Measurements from ENCODE around the gene ZNF839. TPM values are rescaled to one million over a fixed set of nuclear protein-coding genes. Genes with fewer than 3 reads are reported as not detected.
"Not testable (repeated sequence)": the region's sequence is repeated elsewhere in the genome, so short reads cannot be mapped to it uniquely, and the experiment has no call there.

Gene ZNF839
- total RNA-seq, 2 donors from 2014 or later, result 8.2 to 11.2 TPM

DNA sequence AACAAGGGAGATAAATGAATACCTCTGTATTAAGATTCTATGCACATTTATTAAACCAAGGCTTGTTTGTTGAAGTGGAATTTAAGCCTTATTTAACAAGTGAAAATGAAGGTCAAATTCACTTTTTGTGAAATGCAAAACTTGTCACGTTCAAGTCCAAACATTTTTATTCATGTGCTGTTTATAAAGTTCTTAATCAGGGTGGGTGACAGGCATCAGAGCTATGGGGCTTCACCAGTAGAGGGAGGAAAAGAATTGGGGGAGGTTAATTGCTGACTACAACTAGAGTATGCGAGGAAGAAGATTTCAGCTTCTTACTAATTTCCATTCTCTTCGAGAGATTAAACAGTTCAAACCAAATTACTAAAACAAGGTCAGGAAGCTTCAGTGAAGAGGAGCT lies 24.3 kb upstream of the ZNF839 start:
- H3K9me3 Mint-ChIP-seq, result no peaks in the 10 kb centered on the region
- H3K4me3 Mint-ChIP-seq, result no peak overlapping the region
- ATAC-seq (replicated peaks), result no peak
- no peak overlapping the region for H3K27ac Mint-ChIP-seq
- H3K27me3 Mint-ChIP-seq, result no peaks in the 10 kb centered on the region
- no peaks in the 10 kb centered on the region for H3K4me1 Mint-ChIP-seq
- no peaks in the 10 kb centered on the region for H3K36me3 Mint-ChIP-seq (ENCODE audit: low read depth)

DNA sequence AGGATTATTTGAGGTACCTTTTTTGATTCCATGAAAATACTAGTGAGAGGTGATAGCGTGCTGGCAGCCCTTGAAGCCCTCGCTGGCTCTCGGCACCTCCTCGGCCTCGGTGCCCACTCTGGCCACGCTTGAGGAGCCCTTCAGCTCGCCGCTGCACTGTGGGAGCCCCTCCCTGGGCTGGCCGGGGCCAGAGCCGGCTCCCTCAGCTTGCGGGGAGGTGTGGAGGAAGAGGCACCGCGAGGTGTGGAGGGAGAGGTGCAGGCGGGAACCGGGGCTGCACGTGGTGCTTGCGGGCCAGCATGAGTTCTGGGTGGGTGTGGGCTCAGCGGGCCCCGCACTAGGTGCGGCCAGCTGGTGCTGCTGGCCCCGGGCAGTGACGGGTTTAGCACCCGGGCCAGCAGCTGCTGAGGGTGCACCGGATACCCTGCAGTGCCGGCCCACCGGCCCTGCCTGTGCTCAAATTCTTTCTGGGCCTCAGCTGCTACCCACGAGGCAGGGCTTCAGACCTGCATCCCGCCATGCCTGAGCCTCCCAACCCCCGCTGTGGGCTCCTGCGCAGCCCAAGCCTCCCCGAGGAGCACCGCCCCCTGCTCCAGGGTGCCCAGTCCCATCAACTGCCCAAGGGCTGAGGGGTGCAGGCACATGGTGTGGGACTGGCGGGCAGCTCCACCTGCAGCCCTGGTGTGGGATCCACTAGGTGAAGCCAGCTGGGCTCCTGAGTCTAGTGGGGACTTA lies 21.9 kb upstream of the ZNF839 start:
- Mint-ChIP-seq H3K4me3 (no peak overlapping the region), H3K4me1 (no peaks in the 10 kb centered on the region), H3K9me3 (no peaks in the 10 kb centered on the region), H3K36me3 (ENCODE audit: low read depth) (no peaks in the 10 kb centered on the region), H3K27me3 (no peaks in the 10 kb centered on the region), H3K27ac (no peak overlapping the region)
- no peak for ATAC-seq (replicated peaks)

DNA sequence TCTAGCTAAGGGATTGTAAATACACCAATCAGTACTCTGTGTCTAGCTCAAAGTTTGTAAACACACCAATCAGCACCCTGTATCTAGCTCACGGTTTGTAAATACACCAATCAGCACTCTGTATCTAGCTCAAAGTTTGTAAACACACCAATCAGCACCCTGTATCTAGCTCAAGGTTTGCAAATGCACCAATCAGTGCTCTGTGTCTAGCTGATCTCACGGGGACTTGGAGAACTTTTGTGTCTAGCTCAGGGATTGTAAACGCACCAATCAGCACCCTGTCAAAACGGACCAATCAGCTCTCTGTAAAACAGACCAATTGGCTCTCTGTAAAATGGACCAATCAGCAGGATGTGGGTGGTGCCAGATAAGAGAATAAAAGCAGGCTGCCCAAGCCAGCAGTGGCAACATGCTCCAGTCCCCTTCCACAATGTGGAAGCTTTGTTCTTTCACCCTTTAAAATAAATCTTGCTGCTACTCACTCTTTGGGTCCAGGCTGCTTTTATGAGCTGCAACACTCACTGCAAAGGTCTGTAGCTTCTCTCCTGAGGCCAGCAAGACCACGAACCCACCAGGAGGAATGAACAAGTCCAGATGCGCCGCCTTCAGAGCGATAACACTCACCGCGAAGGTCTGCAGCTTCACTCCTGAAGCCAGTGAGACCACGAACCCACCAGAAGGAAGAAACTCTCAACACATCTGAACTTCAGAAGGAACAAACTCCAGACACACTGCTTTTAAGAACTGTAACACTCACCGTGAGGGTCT lies 21.1 kb upstream of the ZNF839 start:
- not testable (repeated sequence) for H3K27me3 Mint-ChIP-seq; H3K9me3 Mint-ChIP-seq; H3K4me1 Mint-ChIP-seq; H3K27ac Mint-ChIP-seq; ATAC-seq (replicated peaks); H3K36me3 Mint-ChIP-seq (ENCODE audit: low read depth); H3K4me3 Mint-ChIP-seq

GRCh38 chr14:102303664-102304063 lies 15.9 kb upstream of the ZNF839 start:
- Mint-ChIP-seq H3K27ac (peak overlapping the region; percentile 56), H3K4me3 (peak overlapping the region; percentile 42), H3K27me3 (no peaks in the 10 kb centered on the region), H3K4me1 (peaks cover 6% of the 10 kb centered on the region), H3K9me3 (no peaks in the 10 kb centered on the region), H3K36me3 (ENCODE audit: low read depth) (peaks cover 6% of the 10 kb centered on the region)
- ATAC-seq (replicated peaks), result no peak

- H3K4me1 Mint-ChIP-seq, result peaks cover 6% of the 10 kb centered on the region
- ATAC-seq (replicated peaks), result peak; percentile 99
- peak within 1 kb of the TSS; percentile 100 for H3K27ac Mint-ChIP-seq
- peak within 1 kb of the TSS; percentile 95 for H3K4me3 Mint-ChIP-seq
- H3K27me3 Mint-ChIP-seq, result no peaks in the 10 kb centered on the region
- peaks cover 6% of the 10 kb centered on the region for H3K36me3 Mint-ChIP-seq (ENCODE audit: low read depth)
- H3K9me3 Mint-ChIP-seq, result no peaks in the 10 kb centered on the region
These were observed 14.7 kb upstream of the ZNF839 start, which contains the start of gene MOK for GRCh38 chr14:102304611-102305506. Gene MOK, minus strand, starts transcription at chr14:102305164. Its CDS starts 196 bp downstream, at chr14:102304968.

DNA sequence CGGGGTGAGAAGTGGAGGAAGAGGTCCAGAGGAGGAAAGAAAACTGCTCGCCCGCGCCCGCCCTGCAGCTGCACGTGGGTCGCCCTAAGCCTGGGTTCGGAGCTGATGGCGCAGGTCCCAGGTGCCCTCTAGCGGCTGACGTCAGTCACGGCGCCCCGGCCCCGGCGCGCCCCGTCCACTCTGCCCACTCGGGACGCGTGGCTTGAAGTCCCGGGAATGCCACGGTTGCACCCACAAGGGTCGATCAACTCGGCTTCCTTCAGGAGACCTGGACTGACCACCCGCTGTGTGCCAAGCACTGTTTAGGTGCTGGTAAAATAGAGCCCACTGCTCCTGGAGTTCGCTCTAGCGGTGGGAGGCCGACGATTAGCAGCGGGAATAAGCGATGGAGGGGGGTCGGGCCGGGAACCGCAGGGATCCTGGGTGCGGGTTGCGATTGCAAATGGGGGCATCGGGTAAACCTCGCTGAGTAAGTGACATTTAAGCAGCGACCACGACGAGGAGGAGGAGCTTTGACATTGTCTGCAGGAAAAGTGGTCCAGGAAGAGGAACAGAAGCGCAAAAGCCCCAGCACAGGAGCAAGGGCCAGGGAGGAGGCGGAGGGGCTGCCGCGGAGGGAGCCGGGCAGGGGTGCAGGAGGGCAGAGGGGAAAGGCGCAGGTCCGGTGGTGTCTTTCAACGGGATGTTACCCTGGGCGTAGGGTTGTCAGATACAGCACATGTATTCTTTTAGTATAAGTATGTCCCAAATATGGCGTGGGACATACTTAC lies 5.1 kb upstream of the ZNF839 start:
- Mint-ChIP-seq H3K4me1 (peaks cover 25% of the 10 kb centered on the region), H3K4me3 (peak overlapping the region; percentile 99)

GRCh38 chr14:102315121-102315520 lies 4.4 kb upstream of the ZNF839 start:
- Mint-ChIP-seq H3K27ac (no peak overlapping the region), H3K9me3 (no peaks in the 10 kb centered on the region)

More for the DNA sequence above, 5.1 kb upstream of the ZNF839 start:
- H3K27ac Mint-ChIP-seq, result peak overlapping the region; percentile 73
- no peaks in the 10 kb centered on the region for H3K27me3 Mint-ChIP-seq
- no peaks in the 10 kb centered on the region for H3K9me3 Mint-ChIP-seq
- peaks cover 17% of the 10 kb centered on the region for H3K36me3 Mint-ChIP-seq (ENCODE audit: low read depth)
- ATAC-seq (replicated peaks), result peak; percentile 66

DNA sequence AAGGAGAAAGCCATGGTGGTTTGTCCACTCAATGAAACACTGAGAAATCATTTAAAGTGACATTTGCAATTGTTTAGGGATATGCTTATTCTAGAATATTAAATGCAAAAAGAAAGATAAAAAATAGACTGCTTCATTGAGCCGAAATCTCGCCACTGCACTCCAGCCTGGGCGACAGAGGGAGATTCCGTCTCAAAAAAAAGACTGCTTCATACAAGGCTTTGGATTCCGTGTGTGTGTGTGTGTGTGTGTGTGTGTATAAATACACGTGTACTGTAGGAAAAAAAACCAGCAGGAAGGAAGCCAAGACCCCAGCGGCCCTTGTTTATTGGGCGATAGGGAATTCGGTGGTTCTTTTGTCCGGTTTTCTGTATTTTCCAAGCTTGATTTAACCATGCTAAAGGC lies 3.2 kb upstream of the ZNF839 start:
- H3K27me3 Mint-ChIP-seq, result no peaks in the 10 kb centered on the region
- H3K27ac Mint-ChIP-seq, result peak overlapping the region; percentile 100
- H3K4me3 Mint-ChIP-seq, result peak overlapping the region; percentile 99
- H3K36me3 Mint-ChIP-seq (ENCODE audit: low read depth), result peaks cover 17% of the 10 kb centered on the region
- no peaks in the 10 kb centered on the region for H3K9me3 Mint-ChIP-seq
- H3K4me1 Mint-ChIP-seq, result peaks cover 25% of the 10 kb centered on the region
- ATAC-seq (replicated peaks), result no peak

More at GRCh38 chr14:102315121-102315520, 4.4 kb upstream of the ZNF839 start:
- no peaks in the 10 kb centered on the region for H3K27me3 Mint-ChIP-seq
- peaks cover 25% of the 10 kb centered on the region for H3K4me1 Mint-ChIP-seq
- peaks cover 17% of the 10 kb centered on the region for H3K36me3 Mint-ChIP-seq (ENCODE audit: low read depth)
- peak overlapping the region; percentile 99 for H3K4me3 Mint-ChIP-seq
- ATAC-seq (replicated peaks), result no peak

DNA sequence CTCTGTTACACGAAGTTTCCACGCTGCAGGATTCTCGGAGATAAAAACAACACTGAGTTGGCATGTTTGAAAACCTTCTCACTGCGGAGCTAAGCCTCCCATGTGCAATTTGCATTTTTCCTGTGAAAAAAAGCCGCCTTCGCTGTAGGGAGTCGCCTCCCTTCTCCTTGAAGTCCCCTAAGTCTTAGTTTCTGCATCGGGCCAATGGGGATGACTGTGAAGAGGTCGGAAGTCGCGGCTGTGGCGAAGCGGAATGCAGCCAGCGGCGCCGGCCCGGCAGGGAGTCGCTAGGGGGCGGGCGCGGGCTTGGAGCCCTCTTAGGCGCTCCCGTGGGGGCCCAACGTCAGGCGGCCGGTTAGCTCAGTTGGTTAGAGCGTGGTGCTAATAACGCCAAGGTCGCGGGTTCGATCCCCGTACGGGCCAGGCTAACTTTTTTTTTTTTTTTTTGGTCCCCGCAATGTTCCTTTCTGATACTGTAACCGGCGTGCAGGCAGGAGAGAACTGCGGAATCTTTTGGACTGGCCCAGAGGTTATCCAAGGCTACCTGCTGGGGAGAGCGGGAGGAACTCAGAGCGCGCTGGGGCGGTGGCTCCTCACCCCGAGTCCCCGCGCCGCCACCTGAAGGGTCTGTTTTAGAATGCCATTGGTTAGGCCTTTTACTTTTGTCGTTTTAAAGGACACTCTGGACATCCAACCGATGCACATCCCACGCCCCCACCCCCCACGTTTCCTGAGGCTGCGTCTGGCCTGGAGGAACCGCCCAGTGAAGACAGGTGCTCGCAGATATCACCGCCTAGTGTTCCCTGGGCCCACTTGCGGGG lies 2.6 kb upstream of the ZNF839 start:
- Mint-ChIP-seq H3K27ac (peak overlapping the region; percentile 100), H3K27me3 (no peaks in the 10 kb centered on the region), H3K36me3 (ENCODE audit: low read depth) (peaks cover 17% of the 10 kb centered on the region), H3K9me3 (no peaks in the 10 kb centered on the region), H3K4me3 (peak overlapping the region; percentile 99), H3K4me1 (peaks cover 25% of the 10 kb centered on the region)
- ATAC-seq (replicated peaks), result peak; percentile 77

GRCh38 chr14:102317564-102318248 lies 1.8 kb upstream of the ZNF839 start:
- Mint-ChIP-seq H3K4me1 (peaks cover 25% of the 10 kb centered on the region), H3K4me3 (peak overlapping the region; percentile 99), H3K36me3 (ENCODE audit: low read depth) (peaks cover 17% of the 10 kb centered on the region), H3K9me3 (no peaks in the 10 kb centered on the region), H3K27ac (peak overlapping the region; percentile 100), H3K27me3 (no peaks in the 10 kb centered on the region)
- peak; percentile 15 for ATAC-seq (replicated peaks)

DNA sequence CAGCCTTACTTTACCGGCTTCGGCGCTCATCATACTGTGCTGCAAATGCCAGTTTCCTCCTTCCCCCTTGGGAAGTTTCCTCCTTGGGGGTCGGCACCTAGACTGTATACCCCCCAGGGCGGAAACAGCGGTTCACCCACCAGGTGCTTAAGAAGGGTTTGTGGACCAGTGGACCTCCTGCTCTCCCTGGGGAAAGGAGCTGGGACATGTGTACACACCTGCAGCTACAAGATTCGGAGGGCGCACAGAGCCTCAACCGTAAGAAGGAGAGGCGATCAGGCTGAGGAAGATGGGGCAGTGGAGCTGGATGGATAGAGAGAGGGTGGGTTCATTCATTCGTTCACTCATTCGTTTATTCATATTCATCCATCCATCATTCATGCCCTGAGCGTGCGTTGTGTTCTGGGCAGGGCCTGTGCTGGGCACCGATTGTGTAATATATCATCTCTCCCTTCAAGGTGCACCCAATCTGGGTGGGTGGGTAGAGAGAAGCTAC lies 717 bp upstream of the ZNF839 start:
- H3K9me3 Mint-ChIP-seq, result no peaks in the 10 kb centered on the region
- peak; percentile 1 for ATAC-seq (replicated peaks)
- H3K4me1 Mint-ChIP-seq, result peaks cover 25% of the 10 kb centered on the region
- no peaks in the 10 kb centered on the region for H3K27me3 Mint-ChIP-seq
- H3K4me3 Mint-ChIP-seq, result peak overlapping the region; percentile 99
- peaks cover 17% of the 10 kb centered on the region for H3K36me3 Mint-ChIP-seq (ENCODE audit: low read depth)
- peak overlapping the region; percentile 100 for H3K27ac Mint-ChIP-seq

- no peaks in the 10 kb centered on the region for H3K9me3 Mint-ChIP-seq
- peaks cover 17% of the 10 kb centered on the region for H3K36me3 Mint-ChIP-seq (ENCODE audit: low read depth)
- H3K4me1 Mint-ChIP-seq, result peaks cover 21% of the 10 kb centered on the region
- peak overlapping the region; percentile 100 for H3K27ac Mint-ChIP-seq
- H3K4me3 Mint-ChIP-seq, result peak overlapping the region; percentile 99
- H3K27me3 Mint-ChIP-seq, result no peaks in the 10 kb centered on the region
- peak; percentile 16 for ATAC-seq (replicated peaks)
These were observed 601 bp downstream of the ZNF839 start for GRCh38 chr14:102320033-102320660.

Measured in activated T-helper 17 cell treated with anti-CD3 and anti-CD28 coated beads, Interleukin-2, amount 50 U/mL, for 72 hours (primary cell).